ENCODE measurements around the gene MIF. TPM values are rescaled to one million over a fixed set of nuclear protein-coding genes. Genes with fewer than 3 reads are reported as not detected.
"Not testable (repeated sequence)": the region's sequence is repeated elsewhere in the genome, so short reads cannot be mapped to it uniquely, and the experiment has no call there.

MIF gene
- 85.2 TPM for total RNA-seq

DNA sequence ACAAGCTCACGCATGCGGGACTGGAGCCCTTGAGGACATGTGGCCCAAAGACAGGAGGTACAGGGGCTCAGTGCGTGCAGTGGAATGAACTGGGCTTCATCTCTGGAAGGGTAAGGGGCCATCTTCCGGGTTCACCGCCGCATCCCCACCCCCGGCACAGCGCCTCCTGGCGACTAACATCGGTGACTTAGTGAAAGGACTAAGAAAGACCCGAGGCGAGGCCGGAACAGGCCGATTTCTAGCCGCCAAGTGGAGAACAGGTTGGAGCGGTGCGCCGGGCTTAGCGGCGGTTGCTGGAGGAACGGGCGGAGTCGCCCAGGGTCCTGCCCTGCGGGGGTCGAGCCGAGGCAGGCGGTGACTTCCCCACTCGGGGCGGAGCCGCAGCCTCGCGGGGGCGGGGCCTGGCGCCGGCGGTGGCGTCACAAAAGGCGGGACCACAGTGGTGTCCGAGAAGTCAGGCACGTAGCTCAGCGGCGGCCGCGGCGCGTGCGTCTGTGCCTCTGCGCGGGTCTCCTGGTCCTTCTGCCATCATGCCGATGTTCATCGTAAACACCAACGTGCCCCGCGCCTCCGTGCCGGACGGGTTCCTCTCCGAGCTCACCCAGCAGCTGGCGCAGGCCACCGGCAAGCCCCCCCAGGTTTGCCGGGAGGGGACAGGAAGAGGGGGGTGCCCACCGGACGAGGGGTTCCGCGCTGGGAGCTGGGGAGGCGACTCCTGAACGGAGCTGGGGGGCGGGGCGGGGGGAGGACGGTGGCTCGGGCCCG lies at the start of gene MIF:
TSS of gene MIF (plus strand) at position 439 of the 765 bp plus-strand sequence. CDS start at position 531, 92 bp downstream.
- DNase-seq: peak; percentile 93

DNA sequence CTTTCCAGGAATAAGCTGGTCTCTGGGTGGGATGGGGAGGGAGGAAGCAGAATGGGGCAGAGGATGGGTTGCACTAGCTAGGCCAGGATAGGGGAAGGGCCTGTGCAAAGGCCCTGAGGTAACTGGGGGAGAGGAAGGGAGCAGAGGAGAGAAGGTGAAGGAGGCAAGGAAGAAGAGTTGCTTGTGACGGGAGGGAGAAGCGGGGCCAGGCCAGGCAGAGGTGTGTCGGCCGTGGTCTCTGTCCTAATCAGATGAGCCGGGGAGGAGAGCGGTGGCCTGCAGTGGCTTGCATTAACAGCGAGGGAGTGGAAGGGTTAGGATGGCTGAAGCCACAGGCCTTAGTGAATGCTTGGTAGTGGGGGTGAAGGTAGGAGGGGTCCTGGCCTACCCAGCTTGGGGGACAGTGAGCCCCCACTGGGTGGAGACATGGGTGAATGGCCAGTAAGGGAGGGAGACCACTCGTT lies 49.4 kb upstream of the MIF start:
- DNase-seq: no peak

DNA sequence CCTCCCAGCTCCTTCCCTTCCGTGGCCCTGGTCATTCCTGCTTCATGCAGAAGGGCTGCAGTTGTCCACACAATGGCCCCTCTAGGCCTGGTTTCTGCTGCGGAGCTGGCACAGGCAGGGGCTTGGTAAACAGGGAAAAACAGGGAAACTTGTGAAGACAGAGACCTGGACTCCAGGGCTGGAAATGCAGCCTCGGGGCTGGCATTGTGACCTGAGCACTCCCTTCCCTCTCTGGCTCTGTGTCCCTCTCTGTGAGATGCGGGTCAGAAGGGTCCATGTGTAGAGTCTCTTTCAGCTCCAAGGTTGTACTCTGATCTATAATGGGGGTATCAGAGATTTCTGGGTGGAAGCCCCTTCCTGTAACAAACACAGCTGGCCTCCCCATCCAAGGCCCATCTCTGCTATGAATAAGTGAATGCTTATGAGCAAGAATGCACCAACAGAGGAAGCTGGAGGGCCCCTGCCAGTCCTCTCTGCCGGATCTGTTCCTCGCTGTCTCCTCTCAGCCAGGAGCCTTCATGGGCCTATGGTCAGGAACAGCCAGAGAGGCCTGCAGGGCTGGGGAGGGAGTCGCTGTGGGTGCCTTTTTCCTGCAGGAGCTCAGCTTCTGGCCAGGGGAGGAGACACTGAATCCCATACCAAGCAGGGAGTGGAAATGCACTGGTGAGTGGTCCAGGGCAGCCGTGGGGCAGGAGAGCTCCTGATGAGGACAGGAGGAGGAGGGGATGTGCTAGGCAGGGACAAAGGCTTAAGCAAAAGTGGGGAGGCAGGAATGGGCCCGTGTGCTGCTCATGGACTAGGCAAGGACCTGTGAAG lies 48.7 kb upstream of the MIF start:
- no peak for DNase-seq

DNA sequence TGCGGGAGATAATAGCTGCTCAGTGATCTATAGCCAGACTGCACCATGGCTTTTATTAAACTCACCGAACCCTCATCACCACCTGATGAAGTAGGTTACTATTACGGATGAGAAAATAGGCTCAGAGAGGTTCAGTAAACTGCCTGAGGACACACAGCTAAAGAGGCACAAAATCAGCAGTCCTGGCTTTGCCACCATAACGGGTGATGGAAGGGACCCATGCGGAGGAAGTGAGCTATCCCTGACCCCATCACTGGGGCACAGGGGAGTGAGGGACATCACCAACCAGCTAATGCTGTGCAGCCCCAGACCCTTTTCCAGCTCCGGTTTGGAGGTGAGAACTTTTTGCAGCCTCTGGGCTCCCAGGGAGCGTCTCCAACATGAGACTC lies 48.1 kb upstream of the MIF start:
- DNase-seq: no peak

DNA sequence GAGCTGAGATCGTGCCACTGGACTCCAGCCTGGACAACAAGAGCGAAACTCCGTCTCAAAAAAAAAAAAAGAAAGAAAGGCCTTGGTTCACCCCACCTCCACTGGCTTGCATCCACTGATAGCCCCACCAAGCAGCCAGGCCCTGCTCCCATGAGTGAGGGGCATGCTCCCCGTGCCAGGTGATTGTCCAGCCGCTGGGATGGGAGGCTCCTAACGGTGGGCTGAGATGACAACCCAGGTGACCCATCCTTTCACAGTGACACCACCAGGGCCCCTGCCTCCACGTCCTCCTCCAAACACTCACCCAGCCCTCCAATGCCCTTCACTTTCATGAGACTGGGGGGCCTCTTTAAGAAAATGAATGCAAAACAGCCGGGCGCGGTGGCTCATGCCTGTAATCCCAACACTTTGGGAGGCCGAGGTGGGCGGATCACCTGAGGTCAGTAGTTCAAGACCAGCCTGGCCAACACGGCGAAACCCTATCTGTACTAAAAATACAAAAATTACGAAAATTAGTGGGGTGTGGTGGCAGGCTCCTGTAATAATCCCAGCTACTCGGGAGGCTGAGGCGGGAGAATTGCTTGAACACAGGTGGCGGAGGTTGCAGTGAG lies 46.8 kb upstream of the MIF start:
- DNase-seq: no peak

DNA sequence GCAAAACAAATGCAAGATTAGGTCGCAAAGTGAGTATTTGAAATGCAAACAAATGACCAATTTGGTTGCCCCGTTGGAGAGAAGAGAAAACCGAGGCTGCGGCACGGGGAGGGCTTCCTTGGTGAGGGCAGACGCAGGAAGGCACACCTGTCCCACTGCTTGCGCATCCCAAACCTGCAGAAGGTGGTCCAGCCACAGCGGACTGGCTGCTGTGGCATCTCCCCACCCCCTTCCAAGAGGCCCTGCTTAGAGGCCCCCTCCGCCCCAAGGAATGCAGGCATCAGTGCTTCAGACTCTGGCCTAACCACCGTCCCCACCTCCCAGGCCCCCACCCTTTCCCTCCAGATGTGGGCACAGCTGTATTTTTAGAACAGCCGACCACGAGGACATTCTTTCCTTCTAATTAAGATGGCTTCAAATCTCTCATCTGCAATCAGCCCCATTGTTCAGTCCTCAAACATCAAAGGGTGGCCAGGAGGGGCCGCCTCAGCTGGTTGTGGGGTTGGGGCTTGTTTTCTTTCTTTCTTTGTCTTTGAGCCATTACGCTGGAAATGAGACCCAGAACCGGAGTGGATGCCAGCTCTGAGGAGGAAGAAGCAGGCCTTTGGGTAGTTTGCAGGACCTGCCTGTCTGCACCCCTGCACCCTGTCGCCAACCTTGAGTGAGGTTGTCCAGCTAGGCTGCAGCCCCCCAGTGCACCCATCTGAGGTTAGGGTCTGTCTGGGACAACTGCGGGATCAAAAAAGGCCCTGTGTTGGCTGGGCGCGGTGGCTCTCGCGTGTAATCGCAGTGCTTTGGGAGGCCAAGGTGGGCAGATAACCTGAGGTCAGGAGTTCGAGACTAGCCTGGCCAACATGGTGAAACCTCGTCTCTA lies 46.0 kb upstream of the MIF start:
- no peak for DNase-seq

DNA sequence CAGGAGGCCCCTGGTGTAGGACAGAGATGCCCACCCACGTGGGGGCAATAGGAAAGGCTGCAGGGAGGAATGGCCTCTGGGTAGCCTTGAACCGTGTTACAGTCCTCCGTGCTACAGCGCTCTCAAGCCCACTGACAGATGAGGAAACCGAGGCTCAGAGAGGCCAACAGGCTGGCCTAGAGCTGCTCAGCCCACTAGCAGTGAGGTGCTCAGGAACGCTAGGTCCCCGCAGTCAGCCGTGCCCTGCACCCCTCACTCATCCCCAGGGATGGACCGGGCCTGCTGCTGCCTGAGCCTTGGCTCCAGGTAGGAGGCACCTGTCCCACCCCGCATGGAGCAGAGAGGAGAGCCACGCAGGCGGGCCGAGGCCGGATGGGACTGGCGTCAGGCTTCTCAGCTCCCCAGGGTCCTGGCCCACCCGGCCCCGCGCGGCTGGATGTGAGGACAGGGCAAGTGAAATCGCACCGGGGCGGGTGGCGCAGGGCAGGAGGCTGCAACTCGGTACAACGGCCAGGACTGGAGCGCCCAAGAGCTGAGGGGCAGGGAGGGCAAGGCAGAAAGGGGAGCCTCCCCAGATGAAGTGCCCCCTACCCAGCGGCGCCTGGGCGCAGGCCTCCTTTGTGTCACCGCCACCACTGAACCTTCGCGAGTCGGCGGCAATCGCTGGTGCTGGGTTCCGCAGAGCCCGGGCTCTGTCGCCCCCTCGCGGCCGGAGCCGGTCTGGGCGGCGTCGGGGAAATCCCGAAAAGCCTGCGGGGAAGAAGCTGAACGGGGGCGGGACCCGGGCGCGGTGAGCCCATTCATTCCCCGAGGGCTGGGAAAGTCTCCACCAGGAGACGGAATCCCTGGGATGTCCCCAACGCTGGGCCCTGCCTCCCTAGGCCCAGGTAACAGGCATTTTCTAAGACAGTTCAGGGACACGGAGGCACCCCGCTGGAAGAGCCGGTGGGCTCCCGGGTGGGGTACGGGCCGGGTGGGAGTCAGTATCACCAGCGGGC lies 44.9 kb upstream of the MIF start:
- DNase-seq: peak; percentile 52

DNA sequence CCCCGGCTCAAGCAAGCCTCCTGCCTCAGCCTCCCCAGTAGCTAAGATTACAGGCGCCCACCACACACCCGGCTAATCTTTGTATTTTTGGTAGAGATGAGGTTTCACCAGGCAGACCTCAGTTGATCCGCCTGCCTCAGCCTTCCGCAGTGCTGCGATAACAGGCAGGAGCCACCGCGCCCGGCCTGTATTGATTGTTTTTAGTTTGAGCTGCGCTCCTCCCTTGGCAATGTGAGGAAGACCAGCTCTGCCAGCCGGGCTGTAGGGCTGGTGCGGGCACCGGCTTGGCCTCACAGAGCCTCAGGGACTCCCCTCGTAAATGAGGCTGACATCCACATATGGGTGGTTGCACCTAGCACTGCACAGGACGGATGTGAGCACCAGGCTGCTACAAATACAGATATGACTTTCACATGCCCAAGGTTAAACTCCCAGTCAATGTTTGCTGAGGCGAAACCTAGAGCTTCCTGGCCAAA lies 44.0 kb upstream of the MIF start:
- DNase-seq: no peak

DNA sequence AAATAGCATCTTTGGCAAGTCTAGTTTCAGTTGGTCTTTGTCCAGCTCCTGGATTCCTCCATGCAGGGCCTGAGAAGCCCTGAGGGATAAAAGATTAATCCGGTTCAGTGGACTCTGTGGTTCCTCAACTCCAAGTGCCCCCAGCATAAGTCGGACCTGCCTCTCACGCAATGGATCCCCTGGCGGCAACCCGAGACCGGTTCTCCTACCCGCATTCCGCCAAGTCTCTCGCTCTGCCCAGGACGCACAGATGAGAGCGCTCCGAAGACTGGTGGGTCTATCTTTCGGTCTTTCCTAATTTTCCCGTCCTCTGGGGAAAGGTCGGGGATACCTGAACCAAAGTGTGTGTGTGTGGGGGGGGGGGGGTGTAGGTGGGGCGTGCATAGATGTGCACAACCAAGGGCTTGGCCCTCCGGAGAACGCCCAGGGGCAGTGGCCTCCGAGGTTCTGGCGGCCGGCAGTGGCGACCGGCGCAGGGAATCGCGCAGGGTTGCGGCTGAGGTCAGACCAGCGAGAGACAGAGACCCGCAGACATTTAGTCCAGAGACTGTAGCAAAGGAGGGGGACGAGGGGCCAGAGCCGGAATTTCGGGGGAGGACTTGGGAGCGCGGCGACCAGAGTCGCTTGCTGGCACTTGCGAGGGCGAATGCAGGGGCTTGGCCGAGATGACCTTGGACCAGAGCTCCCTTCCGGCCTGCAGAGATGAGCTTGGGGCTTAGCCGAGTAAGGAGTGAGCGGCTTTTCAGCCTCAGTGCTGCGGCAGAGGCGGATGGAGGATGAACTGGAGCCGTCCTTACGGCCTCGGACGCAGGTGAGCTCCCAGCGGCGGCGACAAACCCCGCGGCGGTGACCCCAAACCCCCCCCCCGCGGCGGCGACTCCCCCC lies 37.2 kb upstream of the MIF start:
- DNase-seq: peak; percentile 42

DNA sequence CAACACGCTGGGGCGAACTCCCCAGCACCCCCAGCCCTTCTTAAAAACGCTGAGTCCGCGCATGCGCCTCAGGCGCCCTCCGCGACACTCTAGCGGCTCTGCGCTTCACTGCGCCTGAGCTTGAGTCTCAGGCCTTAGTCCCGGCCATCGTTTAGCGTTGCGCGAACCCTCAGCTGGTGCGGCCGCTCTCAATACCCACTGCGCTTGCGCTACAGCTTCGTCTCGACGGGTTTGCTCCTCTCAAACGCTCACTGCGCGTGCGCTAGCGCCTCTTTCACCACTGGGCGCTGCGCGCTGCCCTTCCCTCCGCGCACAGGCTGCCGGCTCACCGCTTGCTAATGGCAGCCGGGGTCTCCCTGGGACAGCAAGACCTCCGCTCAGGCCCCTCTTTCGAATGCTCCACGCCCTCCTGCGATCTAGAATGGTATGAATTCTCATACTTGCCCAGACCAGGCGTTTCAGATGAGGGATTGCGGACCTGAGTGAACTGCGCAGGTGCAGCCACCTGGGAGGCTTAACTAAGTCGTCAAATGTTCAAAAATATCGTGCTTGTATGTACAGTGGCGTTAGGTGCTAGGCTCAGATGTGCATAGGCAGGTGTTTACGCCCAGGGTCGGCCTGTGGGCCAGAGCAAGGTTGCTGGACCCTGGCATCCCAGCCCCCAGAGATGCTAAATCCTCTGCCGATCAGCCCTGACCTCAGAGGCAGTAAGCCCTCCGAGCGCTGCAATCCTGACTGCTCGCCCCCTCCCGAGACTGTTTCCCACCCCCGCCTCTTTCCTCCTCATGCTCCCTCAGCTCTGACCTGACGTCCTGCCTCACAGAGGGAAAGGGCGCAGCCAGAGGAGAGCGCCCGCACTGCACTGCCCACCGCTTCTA lies 36.3 kb upstream of the MIF start, which contains the start of gene SLC2A11:
TSS of gene SLC2A11 (plus strand) at position 270 of the 878 bp plus-strand sequence. CDS start at position 395, 125 bp downstream.
- DNase-seq: peak; percentile 94

DNA sequence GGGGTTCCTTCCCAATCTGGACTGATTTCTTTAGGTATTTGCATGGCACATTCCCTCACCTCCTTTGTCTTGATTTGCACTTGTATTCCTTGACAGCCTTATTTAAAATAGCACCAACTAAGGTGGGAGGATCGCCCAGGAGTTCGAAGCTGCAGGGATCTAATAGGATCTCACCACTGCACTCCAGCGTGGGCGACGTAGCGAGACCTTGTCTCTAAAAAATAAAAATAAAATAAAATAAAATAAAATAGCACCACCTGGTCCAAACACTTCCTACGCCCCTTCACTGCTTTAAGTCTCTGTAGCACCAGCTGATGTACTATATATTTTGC lies 35.7 kb upstream of the MIF start:
- no peak for DNase-seq

DNA sequence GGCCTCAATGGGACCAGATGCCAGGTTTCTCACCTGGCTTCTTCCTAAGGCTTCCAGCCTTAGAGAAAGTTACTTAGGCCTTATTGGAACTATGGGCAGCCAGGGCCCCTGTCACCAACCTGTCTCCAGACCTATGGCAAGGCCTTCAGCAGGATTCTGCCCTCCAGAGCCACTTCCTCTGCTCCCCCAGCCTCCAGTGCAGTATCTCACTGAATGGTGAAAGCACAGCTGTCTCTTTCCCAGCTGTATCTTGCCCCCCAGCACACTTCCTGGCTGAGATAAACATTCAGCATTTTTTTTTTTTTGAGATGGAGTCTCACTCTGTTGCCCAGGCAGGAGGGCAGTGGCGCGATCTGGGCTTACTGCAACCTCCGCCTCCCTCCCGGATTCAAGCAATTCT lies 35.0 kb upstream of the MIF start:
- no peak for DNase-seq

DNA sequence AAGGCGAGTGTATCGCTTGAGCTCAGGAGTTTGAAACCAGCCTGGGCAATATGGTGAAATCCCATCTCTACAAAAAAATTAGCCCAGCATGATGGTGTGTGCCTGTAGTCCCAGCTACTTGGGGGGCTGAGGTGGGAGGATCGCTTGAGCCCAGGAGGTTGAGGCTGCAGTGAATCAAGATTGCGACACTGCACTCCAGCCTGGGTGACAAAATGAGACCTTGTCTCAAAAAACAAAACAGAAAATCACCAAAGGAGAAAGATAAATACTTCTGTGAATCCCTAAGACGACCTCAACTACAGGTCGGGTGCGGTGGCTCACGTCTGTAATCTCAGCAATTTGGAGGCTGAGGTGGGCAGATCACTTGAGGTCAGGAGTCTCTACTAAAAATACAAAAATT lies 34.0 kb upstream of the MIF start:
- DNase-seq: not testable (repeated sequence)

DNA sequence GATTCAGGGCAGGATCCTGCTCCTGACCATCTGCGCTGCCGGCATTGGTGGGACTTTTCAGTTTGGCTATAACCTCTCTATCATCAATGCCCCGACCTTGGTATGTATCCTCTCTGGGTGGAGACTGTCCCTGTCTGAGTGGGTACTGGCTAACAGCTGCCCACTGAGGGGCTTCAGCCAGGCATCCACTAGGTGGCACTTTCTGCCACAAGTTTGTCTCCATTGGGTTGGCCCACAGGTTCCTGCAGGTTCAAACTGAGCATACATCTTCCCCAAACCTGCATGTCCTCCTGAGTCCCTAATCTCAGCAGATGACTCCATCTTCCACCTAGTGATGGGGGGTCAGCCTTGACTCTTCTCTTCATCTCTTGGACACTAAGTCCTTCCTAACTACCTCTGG lies 32.1 kb upstream of the MIF start:
- no peak for DNase-seq

DNA sequence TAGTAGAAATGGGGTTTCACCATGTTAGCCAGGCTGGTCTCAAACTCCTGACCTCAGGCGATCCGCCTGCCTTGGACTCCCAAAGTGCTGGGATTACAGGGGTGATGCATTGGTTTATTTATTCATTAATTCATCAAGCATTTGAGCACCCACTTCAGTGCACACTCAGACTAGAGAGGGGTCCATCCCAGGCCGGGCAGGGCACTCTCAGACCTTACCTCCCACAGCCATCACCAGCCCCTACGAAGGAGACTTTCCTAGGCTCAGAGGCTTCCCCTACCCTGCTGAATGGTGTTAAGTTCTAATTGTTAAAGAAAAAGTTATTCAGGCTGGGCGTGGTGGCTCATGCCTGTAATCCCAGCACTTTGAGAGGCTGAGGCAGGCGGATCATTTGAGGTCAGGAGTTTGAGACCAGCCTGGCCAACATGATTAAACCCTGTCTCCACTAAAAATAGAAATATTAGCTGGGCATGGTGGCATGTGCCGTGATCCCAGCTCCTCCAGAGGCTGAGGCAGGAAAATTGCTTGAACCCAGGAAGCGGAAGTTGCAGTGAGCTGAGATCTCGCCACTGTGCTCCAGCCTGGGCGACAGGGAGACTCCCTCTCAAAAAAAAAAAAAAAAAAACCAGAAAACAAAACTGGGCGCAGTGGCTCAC lies 29.6 kb upstream of the MIF start:
- not testable (repeated sequence) for DNase-seq

DNA sequence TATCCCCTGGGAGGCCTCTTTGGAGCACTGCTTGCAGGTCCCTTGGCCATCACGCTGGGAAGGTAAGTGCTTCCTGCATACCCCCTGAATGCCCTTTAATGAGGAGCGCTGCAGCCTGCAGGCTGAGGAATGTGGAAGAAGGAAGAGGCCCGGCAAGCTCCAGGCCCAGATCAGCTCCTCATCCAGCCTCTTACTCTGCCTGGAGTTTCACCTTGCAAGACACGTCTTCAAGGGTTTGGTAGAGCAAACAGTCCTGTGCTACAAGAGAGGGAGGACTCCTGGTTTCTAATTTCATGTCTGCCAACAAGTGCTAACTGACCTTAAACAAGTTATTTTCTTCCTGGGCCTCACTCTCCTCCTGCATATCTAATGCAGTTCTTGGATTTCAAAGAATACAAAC lies 25.6 kb upstream of the MIF start:
- no peak for DNase-seq

DNA sequence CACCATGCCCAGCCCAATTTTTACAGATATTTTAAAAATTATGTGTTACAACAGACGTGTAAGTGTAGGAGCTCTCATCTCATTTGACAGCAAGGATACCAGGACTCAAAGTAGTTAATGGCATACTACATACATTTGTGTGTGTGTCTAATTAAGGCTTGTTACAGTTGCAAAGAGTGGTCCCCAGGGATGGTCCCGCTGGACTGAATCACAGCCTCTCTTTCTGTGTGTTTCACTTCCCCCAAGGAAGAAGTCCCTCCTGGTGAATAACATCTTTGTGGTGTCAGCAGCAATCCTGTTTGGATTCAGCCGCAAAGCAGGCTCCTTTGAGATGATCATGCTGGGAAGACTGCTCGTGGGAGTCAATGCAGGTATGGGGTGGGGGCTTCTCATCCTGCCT lies 19.3 kb upstream of the MIF start:
- no peak for DNase-seq

DNA sequence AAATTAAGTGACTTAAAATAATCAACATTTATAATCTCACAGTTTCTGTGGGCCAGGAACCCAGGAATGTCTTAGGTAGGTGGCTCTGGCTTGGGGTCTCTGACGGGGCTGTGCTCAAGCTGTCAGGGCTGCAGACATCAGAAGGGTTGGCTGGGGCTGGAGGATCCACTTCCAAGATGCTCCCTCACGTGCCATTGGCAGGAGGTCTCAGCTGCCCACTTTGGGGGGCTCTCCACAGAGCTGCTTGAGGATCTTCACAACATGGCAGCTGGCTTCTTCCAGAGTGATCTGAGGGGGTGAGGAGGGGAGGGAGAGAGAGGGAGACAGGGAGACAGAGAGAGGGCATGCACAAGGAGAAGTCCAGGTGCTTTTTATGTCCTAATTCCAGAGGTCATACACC lies 18.4 kb upstream of the MIF start:
- no peak for DNase-seq

Data from occipital lobe (tissue), 2 donors.